SU-DHL-6 (cell line): ENCODE data around the gene CARD14.

Experiments
- CTCF ChIP-seq: fragments of 200-600 bp; sonication (generic); IDR thresholded peaks from one replicate; pipeline ENCODE4 v1.5.1; 2017; ENCODE audit warnings: antibody characterized with exemption, mild to moderate bottlenecking, low read length, moderate library complexity; ENCODE audit not compliant: insufficient read depth, poor library complexity, severe bottlenecking
- EZH2phosphoT487 ChIP-seq: fragments of 200-600 bp; sonication (generic), shearing (Covaris generic); conservative IDR thresholded peaks from 2 replicates; pipeline ENCODE4 v1.6.1; 2018; ENCODE audit warnings: mild to moderate bottlenecking, antibody characterized with exemption, low read length, moderate library complexity, mixed read lengths

GRCh38 chr17:80181431-80181830, 11.6 kb downstream of the CARD14 start:
- no peak for TF ChIP-seq CTCF
- TF ChIP-seq EZH2phosphoT487, result no peak
